Midbrain (tissue), 1 donor: ENCODE data around the gene ZNF526.
"Not testable (repeated sequence)": the region's sequence is repeated elsewhere in the genome, so short reads cannot be mapped to it uniquely, and the experiment has no call there.

Experiments
- DNase-seq: peaks from one replicate; lab custom pipeline; 2025; lab: John Stamatoyannopoulos, UW

ZNF526 gene

DNA sequence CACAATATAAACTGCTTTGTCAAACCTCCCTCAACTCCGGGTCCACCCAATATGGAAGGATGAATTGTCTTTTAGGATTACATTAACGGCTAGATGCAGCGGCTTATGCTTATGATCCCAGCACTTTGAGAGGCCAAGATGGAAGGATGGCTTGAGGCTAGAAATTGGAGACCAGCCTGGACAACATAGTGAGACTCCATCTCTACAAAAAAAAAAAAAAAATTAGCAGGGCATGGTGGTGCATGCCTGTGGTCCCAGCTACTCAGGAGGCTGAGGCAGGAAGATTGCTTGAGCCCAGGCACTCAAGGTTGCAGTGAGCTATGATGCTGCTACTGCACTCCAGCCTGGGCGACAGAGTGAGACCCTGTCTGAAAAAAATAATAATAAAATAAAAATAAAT is 46.0 kb downstream of the ZNF526 start:
- DNase-seq: not testable (repeated sequence)

DNA sequence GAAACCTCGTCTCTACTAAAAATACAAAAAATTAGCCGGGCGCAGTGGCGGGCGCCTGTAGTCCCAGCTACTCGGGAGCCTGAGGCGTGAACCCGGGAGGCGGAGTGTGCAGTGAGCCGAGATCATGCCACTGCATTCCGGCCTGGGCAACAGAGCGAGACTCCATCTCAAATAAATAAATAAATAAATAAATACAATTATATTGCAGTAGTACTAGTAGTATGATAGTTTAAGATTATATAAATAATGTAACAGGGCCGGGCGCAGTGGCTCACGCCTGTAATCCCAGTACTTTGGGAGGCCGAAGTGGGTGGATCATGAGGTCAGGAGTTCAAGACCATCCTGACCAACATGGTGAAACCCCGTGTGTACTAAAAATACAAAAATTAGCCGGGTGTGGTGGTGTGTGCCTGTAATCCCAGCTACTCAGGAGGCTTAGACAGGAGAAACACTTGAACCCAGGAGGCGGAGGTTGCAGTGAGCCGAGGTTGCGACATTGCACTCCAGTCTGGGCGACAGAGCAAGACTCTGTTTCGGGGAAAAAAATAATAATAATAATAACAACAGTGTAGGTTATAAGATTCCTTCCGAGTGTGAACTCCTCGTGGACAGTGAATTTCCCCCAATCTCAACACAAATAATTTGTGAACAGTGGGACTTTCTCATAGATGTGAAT is 47.0 kb downstream of the ZNF526 start:
- DNase-seq: not testable (repeated sequence)

DNA sequence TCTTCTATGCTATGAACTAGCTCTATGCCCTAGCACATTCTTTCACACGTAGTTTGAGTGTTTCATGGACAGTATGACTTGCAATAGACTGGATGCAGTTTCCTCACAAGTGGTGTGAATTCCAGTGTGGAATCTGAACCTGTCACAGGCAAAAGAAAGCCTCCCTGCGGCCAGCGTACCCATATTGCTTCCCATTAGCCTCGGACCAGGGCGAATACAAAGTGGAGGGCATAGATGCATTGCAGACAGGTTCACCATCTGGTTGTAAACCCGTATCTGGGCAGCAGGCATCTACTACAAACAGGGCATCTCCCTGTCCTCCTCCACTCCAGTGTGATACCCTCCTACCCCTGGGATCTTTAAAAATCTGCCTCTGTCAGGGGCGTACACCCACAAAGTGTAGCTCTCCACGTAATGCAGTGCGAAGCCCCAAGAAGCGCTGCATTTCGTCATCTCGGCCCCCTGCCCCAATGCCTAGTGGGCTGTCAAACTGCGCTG is 47.6 kb downstream of the ZNF526 start:
- no peak for DNase-seq

DNA sequence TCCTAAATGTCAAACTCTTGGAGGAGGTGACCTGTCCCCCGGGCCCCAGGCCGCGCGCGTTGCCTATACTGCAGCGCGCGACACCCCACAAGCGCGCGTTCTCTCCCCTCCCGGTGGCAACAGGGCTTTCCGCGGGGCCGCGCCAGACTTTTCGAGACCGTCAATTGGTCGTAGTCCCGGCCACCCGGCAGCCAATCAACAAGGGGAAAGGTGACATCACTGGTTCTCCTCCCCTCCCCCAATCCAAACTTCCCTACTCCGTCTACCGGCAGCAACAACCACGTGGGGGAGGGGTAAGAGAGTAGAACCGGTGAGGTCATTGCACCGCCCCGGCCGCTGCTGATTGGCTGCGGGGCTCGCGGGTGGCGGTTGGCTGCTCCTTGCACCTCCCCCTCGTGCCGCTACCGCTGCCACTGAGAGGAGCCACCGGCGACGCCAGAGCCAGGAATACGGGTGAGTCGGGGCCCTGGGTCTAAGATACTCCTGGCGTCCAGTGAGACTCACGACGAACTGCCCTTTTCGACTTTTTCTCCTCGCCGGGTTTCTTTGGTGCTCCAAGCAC is 48.1 kb downstream of the ZNF526 start:
- peak; percentile 100 for DNase-seq

DNA sequence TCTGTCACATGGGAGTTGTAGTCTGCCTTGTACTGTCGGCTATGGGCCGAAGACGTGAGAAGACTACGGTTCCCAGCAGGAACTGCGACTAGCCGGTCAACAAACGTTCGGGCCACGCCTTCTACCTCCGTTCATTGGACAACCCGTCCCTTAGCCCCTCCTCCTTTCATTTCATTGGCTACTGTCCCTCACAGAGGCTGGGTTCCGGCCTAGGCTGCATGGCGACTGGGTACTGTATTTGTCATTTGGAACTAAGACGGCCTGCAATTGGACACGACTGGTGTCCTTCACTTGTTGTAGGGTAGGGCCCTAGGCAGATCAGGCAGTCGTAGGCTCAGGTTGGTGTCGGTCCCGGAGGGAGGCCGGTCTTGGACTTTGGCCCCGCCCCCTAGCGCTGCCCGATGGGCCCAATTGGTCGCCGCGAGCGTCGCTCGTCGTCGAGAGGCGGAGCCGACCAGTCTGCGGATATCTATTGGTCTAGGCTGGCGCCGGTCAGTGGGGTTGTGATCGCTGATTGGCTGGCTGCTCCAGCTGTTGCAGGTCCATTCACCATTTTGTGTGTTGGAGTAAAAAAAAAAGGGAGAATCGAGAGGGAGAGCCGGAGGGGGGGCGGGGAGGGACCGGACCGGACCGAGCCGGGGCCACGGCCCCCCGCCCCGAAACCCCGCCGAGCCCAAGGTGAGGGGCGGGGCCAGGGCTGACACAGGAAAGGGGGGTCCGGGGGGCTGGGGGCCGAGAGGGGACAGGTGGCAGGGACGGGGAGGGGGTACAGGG is 48.8 kb downstream of the ZNF526 start, which contains the start of gene CIC:
Gene CIC, plus strand, starts transcription at position 549 of the 774 bp plus-strand sequence. CDS start 2,532 bp downstream, outside the sequence.
- DNase-seq: peak; percentile 100

DNA sequence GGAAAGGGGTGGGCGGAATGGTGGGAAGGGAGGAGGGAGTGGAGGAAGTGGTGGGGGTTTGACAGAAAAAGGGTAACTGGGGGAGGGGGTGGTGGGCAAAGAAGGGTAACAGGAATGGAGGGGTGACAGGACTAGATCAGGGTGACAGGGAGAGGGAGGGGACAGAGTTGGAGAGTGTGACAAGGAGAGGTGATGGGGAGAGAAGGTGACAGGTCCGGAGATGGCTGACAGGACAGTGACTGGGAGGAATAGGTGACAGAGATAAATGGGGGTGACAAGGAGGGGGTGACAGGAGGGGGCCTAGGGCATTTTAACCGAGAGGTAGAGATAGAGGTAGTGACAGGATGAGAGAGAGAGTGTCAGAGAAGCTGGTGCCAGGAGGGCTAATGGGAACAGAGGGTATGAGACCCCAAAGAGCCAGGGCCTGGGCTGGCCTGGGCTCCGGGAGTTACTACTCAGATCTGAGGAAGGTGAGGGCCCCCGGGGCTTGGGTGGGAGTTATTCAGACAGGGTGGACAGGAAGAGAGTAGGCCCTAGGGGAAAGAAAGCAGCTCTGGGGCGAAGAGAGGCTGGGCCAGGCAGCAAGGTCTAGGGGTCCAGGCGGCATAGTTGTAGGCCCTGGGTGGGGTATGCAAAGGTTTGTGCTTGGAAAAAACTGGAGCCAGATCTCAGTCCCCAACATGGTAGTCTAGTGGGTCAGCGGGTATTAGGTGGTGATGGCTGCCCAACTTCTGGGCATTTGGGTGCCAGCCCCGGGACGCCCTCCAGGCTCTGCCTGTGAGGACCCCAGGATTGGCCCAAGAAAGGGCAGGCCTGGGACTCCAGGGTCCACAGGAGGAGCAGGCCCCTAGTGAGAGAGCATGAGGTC is 49.6 kb downstream of the ZNF526 start:
- DNase-seq: no peak

DNA sequence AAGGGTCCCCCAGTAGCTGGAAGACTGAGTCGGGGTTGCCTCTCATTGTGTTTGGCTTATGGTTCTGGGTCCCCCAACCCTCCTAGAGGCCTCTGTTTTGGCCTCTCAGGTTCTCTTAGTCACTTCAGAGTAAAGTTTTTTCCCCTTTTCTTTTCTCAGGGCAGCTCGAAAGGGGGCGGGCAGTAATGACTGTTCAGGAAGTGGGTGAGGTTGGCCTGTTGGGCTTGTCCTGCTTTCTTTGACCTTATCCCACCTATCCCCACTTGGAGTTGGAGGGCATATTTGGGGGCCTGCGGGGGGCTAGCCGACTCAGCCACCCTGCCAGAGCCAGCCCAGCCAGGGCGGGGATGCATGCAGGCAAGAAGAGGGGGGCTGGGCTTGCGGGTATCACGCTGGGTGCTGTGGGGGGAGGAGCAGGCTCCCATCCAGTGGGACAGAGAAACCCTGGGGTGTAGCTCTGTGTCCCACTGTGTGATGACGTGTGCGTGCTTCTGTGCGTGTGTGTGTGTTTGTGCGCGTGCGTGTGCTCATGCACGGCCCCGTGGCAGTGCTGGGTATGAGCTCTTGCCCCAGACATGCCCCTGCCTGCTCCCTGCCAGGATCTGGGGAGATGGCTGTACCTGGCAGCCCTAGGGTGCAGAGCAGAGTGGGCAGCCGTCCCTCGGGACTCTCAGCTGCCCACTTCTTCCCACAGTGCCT is 50.4 kb downstream of the ZNF526 start:
- DNase-seq: peak; percentile 67

DNA sequence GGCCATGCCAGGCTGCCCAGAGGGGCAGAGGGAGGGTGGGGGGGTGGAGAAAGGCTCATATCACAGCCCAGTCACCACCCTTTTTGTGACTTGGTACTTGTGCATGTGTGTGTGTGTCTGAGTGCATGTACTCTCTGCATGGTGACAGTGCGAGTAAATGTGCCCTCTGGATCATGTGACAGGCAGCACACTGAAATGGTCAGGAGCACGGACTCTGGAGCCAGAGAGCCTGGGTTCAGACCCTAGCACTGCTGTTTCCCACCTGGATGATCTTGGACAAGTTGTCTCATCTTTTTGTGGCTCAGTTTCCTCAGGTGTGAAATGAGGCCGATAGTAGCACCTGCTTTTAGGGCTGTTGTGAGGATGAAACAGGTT is 50.9 kb downstream of the ZNF526 start:
- no peak for DNase-seq

DNA sequence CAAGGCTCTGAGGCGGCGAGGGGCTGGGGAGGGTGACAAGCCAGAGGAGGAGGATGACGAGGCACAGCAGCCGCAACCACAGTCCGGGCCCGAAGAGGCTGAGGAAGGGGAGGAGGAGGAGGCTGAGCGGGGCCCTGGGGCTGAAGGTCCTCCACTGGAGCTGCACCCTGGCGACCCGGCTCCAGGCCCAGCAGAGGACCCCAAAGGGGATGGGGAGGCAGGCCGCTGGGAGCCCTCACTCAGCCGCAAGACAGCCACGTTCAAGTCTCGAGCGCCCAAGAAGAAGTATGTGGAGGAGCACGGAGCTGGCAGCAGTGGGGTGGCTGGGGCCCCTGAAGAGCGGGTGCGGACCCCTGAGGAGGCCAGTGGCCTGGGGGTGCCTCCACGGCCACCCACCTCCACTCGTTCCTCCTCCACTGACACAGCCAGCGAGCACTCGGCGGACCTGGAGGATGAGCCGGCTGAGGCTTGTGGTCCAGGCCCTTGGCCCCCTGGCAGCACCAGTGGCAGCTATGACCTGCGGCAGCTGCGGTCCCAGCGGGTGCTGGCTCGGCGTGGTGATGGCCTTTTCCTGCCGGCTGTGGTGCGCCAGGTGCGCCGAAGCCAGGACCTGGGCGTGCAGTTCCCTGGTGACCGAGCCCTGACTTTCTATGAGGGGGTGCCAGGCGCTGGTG is 51.9 kb downstream of the ZNF526 start:
- no peak for DNase-seq

DNA sequence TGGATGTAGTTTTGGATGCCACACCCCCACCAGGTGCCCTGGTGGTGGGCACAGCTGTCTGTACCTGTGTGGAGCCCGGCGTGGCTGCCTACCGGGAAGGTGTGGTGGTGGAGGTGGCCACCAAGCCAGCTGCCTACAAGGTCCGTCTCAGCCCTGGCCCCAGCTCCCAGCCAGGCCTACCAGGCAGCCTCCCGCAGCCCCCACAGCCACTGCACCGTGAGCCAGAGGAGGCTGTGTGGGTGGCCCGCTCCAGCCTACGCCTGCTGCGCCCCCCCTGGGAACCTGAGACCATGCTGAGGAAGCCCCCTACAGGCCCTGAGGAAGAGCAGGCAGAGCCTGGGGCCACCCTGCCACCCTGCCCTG is 52.4 kb downstream of the ZNF526 start:
- DNase-seq: no peak

DNA sequence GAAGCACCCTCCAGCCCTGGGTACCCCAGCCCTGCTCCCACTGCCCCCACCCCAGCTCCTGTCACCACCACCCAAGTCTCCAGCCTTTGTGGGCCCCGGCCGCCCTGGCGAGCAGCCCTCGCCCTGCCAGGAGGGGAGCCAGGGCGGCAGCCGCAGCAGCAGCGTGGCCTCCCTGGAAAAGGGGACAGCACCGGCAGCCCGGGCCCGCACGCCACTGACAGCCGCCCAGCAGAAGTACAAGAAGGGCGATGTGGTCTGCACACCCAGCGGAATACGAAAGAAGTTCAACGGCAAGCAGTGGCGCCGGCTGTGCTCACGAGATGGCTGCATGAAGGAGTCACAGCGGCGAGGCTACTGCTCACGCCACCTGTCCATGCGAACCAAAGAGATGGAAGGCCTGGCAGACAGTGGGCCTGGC is 52.9 kb downstream of the ZNF526 start:
- DNase-seq: no peak

DNA sequence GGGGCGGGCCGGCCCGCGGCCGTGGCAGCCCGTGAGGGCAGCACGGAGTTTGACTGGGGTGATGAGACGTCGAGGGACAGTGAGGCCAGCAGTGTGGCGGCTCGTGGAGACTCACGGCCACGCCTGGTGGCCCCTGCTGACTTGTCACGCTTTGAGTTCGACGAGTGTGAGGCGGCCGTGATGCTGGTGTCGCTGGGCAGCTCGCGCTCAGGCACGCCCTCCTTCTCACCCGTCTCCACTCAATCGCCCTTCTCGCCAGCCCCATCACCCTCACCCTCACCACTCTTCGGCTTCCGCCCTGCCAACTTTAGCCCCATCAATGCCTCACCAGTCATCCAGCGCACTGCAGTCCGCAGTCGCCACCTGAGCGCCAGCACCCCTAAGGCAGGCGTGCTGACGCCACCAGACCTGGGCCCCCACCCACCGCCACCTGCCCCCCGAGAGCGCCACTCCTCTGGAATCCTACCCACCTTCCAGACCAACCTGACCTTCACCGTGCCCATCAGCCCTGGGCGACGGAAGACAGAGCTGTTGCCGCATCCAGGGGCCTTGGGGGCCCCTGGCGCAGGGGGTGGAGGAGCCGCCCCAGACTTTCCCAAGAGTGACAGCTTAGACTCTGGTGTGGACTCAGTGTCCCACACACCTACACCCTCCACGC is 53.4 kb downstream of the ZNF526 start:
- no peak for DNase-seq

DNA sequence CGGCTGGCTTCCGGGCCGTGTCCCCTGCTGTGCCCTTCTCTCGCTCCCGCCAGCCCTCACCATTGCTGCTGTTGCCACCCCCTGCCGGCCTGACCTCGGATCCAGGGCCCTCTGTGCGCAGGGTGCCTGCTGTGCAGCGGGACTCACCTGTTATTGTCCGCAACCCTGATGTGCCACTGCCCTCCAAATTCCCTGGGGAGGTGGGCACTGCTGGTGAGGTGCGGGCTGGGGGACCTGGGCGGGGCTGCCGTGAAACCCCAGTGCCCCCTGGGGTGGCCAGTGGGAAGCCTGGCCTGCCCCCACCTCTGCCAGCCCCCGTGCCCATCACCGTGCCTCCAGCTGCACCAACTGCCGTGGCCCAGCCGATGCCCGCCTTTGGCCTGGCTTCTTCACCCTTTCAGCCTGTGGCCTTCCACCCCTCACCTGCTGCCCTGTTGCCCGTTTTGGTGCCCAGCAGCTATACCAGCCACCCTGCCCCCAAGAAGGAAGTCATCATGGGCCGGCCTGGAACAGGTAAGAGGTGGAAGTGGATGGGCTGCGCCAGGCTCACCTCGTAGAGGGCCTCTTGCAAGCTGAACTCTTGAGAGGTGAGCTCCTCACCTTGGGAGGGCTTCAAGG is 54.1 kb downstream of the ZNF526 start:
- DNase-seq: no peak

DNA sequence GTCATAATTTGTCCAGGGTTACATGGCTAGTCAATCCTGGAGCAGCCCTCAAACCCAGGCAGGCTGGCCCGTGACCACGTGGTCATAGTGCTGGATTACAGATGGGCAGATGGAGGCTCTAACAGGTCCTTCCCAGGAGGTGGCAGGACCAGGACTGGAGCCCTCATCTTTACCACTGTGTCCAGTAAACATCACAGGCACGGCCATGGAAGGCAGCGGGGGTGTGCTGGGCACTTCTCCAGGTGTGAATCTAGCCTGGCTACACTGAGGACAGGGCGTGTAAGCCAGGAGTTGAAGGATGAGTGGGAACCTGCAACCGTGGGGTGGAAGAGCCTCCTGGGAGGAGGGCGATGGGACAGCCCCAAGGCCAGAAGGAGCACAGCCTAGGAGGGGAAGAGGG is 55.0 kb downstream of the ZNF526 start:
- no peak for DNase-seq

DNA sequence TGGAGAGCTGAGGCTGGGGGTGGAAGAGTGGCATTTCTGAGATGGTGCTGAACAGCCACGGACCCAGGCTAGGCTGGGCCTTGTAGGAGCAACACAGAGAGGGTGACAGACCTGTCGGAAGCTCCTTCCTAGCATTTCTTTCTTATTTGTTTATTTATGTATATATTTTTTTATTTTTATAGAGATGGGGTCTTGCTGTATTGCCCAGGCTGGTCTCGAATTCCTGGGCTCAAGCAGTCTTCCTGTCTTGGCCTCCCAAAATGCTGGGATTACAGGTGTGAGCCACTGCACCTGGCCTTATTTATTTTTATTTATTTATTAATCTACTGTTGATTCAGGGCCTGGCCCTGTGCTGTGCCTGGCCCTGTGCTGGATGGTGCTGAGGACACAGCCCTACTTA is 55.4 kb downstream of the ZNF526 start:
- no peak for DNase-seq

DNA sequence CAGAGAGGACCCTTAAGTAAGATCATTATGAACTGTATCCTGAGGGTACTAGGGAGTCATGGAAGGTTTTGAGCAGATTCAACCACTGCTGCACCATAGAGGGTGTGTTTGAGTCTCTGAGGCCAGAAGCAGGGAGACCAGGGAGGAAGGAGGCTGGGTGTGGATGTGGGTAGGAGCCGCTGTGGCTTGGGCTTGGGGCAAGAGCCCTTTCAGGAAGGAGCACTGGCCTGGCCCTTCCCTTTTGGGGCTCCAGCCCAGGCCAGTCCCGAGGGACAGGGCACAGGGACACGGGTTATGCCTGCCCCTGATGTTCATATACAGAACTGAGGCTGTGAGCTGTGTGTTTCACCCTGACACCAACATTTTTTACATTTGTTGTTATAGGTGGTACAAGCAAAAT is 56.2 kb downstream of the ZNF526 start:
- no peak for DNase-seq

DNA sequence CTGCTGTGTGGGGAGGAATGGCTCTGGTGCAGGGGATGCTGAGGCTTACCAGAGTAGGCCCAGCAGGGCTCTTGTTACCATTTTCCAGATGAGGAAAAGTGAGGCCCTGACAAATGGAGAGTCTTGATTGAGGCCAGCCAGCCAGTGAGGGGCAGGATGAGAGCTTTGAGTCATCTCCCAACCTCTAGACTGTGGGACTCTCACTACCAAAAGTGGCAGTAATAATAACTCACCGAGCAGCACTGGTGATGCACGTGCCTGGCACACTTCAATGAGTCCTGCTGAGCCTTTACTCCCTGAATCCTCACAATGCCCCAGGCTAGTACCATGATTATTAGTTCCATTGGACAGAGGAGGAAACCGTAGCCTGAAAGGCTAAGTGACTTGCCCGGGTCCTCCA is 56.7 kb downstream of the ZNF526 start:
- no peak for DNase-seq
